ENCODE results near the gene GLUL. TPM values are rescaled to one million over a fixed set of nuclear protein-coding genes. Genes with fewer than 3 reads are reported as not detected.

Gene GLUL
- total RNA-seq (1,000 to 10,000 TPM in 1 of 2 donors, 100 to 1,000 TPM in 1; 862 to 1,089 TPM), polyA plus RNA-seq (ENCODE audit: insufficient read length in 2 of 2) (100 to 1,000 TPM; 694 to 750 TPM)
- long read RNA-seq, donor 1, full-length matches to known transcripts: 139 of 154 reads
- long read RNA-seq, donor 1, partial matches to known transcripts: 8 of 154 reads
- long read RNA-seq, donor 1, other reads (novel, unspliced or antisense): 7 of 154 reads
- long read RNA-seq, donor 2, full-length matches to known transcripts: 117 of 139 reads
- long read RNA-seq, donor 2, partial matches to known transcripts: 22 of 139 reads
- long read RNA-seq, donor 2, other reads (novel, unspliced or antisense): 0 of 139 reads
- long read RNA-seq, donor 3, full-length matches to known transcripts: 65 of 81 reads
- long read RNA-seq, donor 3, partial matches to known transcripts: 11 of 81 reads
- long read RNA-seq, donor 3, other reads (novel, unspliced or antisense): 5 of 81 reads
- long read RNA-seq, donor 4, full-length matches to known transcripts: 95 of 106 reads
- long read RNA-seq, donor 4, partial matches to known transcripts: 11 of 106 reads
- long read RNA-seq, donor 4, other reads (novel, unspliced or antisense): 0 of 106 reads

- H3K4me3 ChIP-seq (ENCODE audit: low read depth, low read length): peak within 1 kb of the TSS; percentile 71
- H3K4me1 ChIP-seq (ENCODE audit: control insufficient read depth, insufficient read depth, low read length): peaks cover 16% of the 10 kb centered on the region
- no peaks in the 10 kb centered on the region for H3K27me3 ChIP-seq (ENCODE audit: control insufficient read depth, insufficient read depth, low read length)
- H3K9me3 ChIP-seq (ENCODE audit: control insufficient read depth, insufficient read depth, low read length): no peaks in the 10 kb centered on the region
- peak; percentile 86 to 98 (median 91) for DNase-seq (ENCODE audit: low read depth in 4 of 6, low spot score in 6 of 6)
- peaks cover 25% of the 10 kb centered on the region for H3K36me3 ChIP-seq (ENCODE audit: control insufficient read depth, insufficient read depth, low read length)
- WGBS (ENCODE audit: insufficient coverage): under 1% methylated on average over 64 of the region's 70 CpGs
- H3K27ac ChIP-seq (ENCODE audit: low read depth, low read length): peak within 1 kb of the TSS; percentile 91
Observed at GRCh38 chr1:182391362-182392049, at the start of gene GLUL. Gene GLUL (minus strand): TSS chr1:182391790. CDS start chr1:182388737, 3,053 bp downstream.

GRCh38 chr1:182438326-182438725 is 46.7 kb upstream of the GLUL start:
- Histone ChIP-seq H3K4me3 (ENCODE audit: low read depth, low read length) (no peak overlapping the region), H3K27me3 (ENCODE audit: control insufficient read depth, insufficient read depth, low read length) (no peaks in the 10 kb centered on the region), H3K36me3 (ENCODE audit: control insufficient read depth, insufficient read depth, low read length) (no peaks in the 10 kb centered on the region), H3K27ac (ENCODE audit: low read depth, low read length) (no peak overlapping the region), H3K9me3 (ENCODE audit: control insufficient read depth, insufficient read depth, low read length) (no peaks in the 10 kb centered on the region), H3K4me1 (ENCODE audit: control insufficient read depth, insufficient read depth, low read length) (no peaks in the 10 kb centered on the region)
- no CpG with 5 or more reads among the region's 1 CpG for WGBS (ENCODE audit: insufficient coverage)
- no peak for DNase-seq (ENCODE audit: low read depth in 4 of 6, low spot score in 6 of 6)

GRCh38 chr1:182433580-182433979 is 42.0 kb upstream of the GLUL start:
- no CpG with 5 or more reads among the region's 1 CpG for WGBS (ENCODE audit: insufficient coverage)
- H3K36me3 ChIP-seq (ENCODE audit: control insufficient read depth, insufficient read depth, low read length): no peaks in the 10 kb centered on the region
- H3K27ac ChIP-seq (ENCODE audit: low read depth, low read length): no peak overlapping the region
- H3K9me3 ChIP-seq (ENCODE audit: control insufficient read depth, insufficient read depth, low read length): no peaks in the 10 kb centered on the region
- no peak for DNase-seq (ENCODE audit: low read depth in 4 of 6, low spot score in 6 of 6)
- no peak overlapping the region for H3K4me3 ChIP-seq (ENCODE audit: low read depth, low read length)
- no peaks in the 10 kb centered on the region for H3K4me1 ChIP-seq (ENCODE audit: control insufficient read depth, insufficient read depth, low read length)
- H3K27me3 ChIP-seq (ENCODE audit: control insufficient read depth, insufficient read depth, low read length): no peaks in the 10 kb centered on the region

- H3K4me1 ChIP-seq (ENCODE audit: control insufficient read depth, insufficient read depth, low read length): no peaks in the 10 kb centered on the region
- H3K27ac ChIP-seq (ENCODE audit: low read depth, low read length): no peak overlapping the region
- H3K27me3 ChIP-seq (ENCODE audit: control insufficient read depth, insufficient read depth, low read length): no peaks in the 10 kb centered on the region
- no peak for DNase-seq (ENCODE audit: low read depth in 4 of 6, low spot score in 6 of 6)
- H3K9me3 ChIP-seq (ENCODE audit: control insufficient read depth, insufficient read depth, low read length): no peaks in the 10 kb centered on the region
- 94% methylated on average over 2 of the region's 7 CpGs for WGBS (ENCODE audit: insufficient coverage)
- H3K36me3 ChIP-seq (ENCODE audit: control insufficient read depth, insufficient read depth, low read length): no peaks in the 10 kb centered on the region
- H3K4me3 ChIP-seq (ENCODE audit: low read depth, low read length): no peak overlapping the region
Observed at GRCh38 chr1:182431278-182431677, 39.7 kb upstream of the GLUL start.

GRCh38 chr1:182430263-182431068 is 38.9 kb upstream of the GLUL start:
- Histone ChIP-seq H3K36me3 (ENCODE audit: control insufficient read depth, insufficient read depth, low read length) (no peaks in the 10 kb centered on the region), H3K4me3 (ENCODE audit: low read depth, low read length) (no peak overlapping the region), H3K27ac (ENCODE audit: low read depth, low read length) (no peak overlapping the region), H3K9me3 (ENCODE audit: control insufficient read depth, insufficient read depth, low read length) (no peaks in the 10 kb centered on the region), H3K4me1 (ENCODE audit: control insufficient read depth, insufficient read depth, low read length) (no peaks in the 10 kb centered on the region), H3K27me3 (ENCODE audit: control insufficient read depth, insufficient read depth, low read length) (no peaks in the 10 kb centered on the region)
- DNase-seq (ENCODE audit: low read depth in 4 of 6, low spot score in 6 of 6): no peak
- WGBS (ENCODE audit: insufficient coverage): no CpG with 5 or more reads among the region's 11 CpGs

- no peaks in the 10 kb centered on the region for H3K9me3 ChIP-seq (ENCODE audit: control insufficient read depth, insufficient read depth, low read length)
- DNase-seq (ENCODE audit: low read depth in 4 of 6, low spot score in 6 of 6): no peak
- no CpG with 5 or more reads among the region's 2 CpGs for WGBS (ENCODE audit: insufficient coverage)
- H3K27ac ChIP-seq (ENCODE audit: low read depth, low read length): no peak overlapping the region
- no peaks in the 10 kb centered on the region for H3K27me3 ChIP-seq (ENCODE audit: control insufficient read depth, insufficient read depth, low read length)
- no peak overlapping the region for H3K4me3 ChIP-seq (ENCODE audit: low read depth, low read length)
- H3K36me3 ChIP-seq (ENCODE audit: control insufficient read depth, insufficient read depth, low read length): no peaks in the 10 kb centered on the region
- no peaks in the 10 kb centered on the region for H3K4me1 ChIP-seq (ENCODE audit: control insufficient read depth, insufficient read depth, low read length)
Observed at GRCh38 chr1:182428043-182428442, 36.5 kb upstream of the GLUL start.

GRCh38 chr1:182426442-182427430 is 35.1 kb upstream of the GLUL start:
- Histone ChIP-seq H3K27ac (ENCODE audit: low read depth, low read length) (no peak overlapping the region), H3K9me3 (ENCODE audit: control insufficient read depth, insufficient read depth, low read length) (no peaks in the 10 kb centered on the region), H3K4me1 (ENCODE audit: control insufficient read depth, insufficient read depth, low read length) (no peaks in the 10 kb centered on the region), H3K36me3 (ENCODE audit: control insufficient read depth, insufficient read depth, low read length) (no peaks in the 10 kb centered on the region), H3K4me3 (ENCODE audit: low read depth, low read length) (no peak overlapping the region), H3K27me3 (ENCODE audit: control insufficient read depth, insufficient read depth, low read length) (no peaks in the 10 kb centered on the region)
- DNase-seq (ENCODE audit: low read depth in 4 of 6, low spot score in 6 of 6): no peak
- WGBS (ENCODE audit: insufficient coverage): 76% methylated on average over 4 of the region's 7 CpGs

GRCh38 chr1:182415789-182416188 is 24.2 kb upstream of the GLUL start:
- H3K4me3 ChIP-seq (ENCODE audit: low read depth, low read length): no peak overlapping the region
- no peak overlapping the region for H3K27ac ChIP-seq (ENCODE audit: low read depth, low read length)
- no peaks in the 10 kb centered on the region for H3K27me3 ChIP-seq (ENCODE audit: control insufficient read depth, insufficient read depth, low read length)
- no peak for DNase-seq (ENCODE audit: low read depth in 4 of 6, low spot score in 6 of 6)
- no CpG with 5 or more reads among the region's 1 CpG for WGBS (ENCODE audit: insufficient coverage)
- H3K9me3 ChIP-seq (ENCODE audit: control insufficient read depth, insufficient read depth, low read length): no peaks in the 10 kb centered on the region
- no peaks in the 10 kb centered on the region for H3K36me3 ChIP-seq (ENCODE audit: control insufficient read depth, insufficient read depth, low read length)
- no peaks in the 10 kb centered on the region for H3K4me1 ChIP-seq (ENCODE audit: control insufficient read depth, insufficient read depth, low read length)

Data from spinal cord (tissue), 10 donors.